Measurements from ENCODE around the gene IGHMBP2.

DNA sequence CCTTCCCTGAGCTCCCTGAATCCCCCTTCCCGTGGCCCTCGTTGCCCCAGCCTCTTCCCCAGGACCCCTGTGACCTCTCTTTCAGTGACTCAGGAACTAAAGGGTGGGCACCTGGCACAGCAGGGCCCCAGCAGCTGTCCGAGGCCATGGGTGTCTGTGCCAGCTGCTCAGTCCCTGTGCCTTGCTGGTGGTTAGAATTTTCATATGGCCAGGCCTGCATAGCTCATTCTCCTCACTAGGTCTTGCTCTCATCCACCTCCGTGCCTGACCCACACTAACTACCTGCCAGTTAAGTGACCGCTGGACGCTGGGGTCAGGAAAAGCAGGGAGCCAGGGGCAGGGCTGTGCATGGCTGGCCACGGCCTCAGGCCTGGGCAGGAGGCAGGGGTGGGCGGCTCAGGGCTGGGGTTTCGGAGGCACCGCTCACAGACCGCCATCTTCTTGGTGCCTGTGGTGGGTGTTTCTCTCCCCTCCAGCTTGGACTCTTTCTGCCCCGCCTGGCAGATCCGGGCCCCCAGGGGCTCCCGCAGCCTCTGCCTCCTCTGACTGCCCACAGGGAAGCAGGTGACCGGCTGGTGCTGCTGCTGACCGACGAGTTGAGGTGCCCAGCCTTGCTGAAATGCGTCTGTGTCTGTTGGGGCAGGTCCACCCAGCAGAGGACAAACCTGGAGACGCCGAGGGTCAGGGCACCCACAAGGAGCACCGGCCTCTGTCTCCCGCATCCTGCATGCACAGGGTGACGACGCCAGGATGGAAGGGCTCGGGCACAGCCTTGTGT, 56.8 kb downstream of the IGHMBP2 start:
- TF ChIP-seq, protein P1, sequence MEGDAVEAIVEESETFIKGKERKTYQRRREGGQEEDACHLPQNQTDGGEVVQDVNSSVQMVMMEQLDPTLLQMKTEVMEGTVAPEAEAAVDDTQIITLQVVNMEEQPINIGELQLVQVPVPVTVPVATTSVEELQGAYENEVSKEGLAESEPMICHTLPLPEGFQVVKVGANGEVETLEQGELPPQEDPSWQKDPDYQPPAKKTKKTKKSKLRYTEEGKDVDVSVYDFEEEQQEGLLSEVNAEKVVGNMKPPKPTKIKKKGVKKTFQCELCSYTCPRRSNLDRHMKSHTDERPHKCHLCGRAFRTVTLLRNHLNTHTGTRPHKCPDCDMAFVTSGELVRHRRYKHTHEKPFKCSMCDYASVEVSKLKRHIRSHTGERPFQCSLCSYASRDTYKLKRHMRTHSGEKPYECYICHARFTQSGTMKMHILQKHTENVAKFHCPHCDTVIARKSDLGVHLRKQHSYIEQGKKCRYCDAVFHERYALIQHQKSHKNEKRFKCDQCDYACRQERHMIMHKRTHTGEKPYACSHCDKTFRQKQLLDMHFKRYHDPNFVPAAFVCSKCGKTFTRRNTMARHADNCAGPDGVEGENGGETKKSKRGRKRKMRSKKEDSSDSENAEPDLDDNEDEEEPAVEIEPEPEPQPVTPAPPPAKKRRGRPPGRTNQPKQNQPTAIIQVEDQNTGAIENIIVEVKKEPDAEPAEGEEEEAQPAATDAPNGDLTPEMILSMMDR (IDR thresholded peaks at IDR 0.05) = no peak
- TF ChIP-seq POLR2A (IDR thresholded peaks at IDR 0.05) (no peak), POLR2AphosphoS5 (IDR thresholded peaks at IDR 0.05) (no peak), EP300 (IDR thresholded peaks at IDR 0.05; ENCODE audit: low read depth) (no peak)
